Kidney (tissue), 14 donors: ENCODE data around the gene INPP5A. TPM values are rescaled to one million over a fixed set of nuclear protein-coding genes. Genes with fewer than 3 reads are reported as not detected.

Source experiments
- DNase-seq, 5 donors: peaks; one replicate each; pipeline ENCODE4 v3.0.0-alpha.2; 2013 to 2020
- FAIRE-seq: peaks from 2 replicates; lab custom pipeline; 2012; peaks lifted over from hg19 to GRCh38; lab: Jason Lieb, UNC
- H3K27ac ChIP-seq, 2 donors: one replicate each; pipeline ENCODE4 v1.7.0; 2013; ENCODE audit warnings: low read depth in 2 of 2, low read length in 2 of 2, inconsistent platforms in 1 of 2
- H3K27me3 ChIP-seq: one replicate; pipeline ENCODE4 v1.7.1; 2013; ENCODE audit warnings: low read length, inconsistent platforms; ENCODE audit not compliant: control insufficient read depth, insufficient read depth
- H3K36me3 ChIP-seq, 3 donors: one replicate each; pipeline versions ENCODE4 v1.7.0 to v1.7.1; 2013; ENCODE audit warnings: low read length in 3 of 3, control low read depth in 1 of 3, inconsistent platforms in 1 of 3; ENCODE audit not compliant: insufficient read depth in 3 of 3, control insufficient read depth in 2 of 3
- H3K4me1 ChIP-seq, 3 donors: one replicate each; pipeline versions ENCODE4 v1.7.0 to v1.7.1; 2013; ENCODE audit warnings: low read length in 3 of 3, inconsistent platforms in 1 of 3, low read depth in 1 of 3; ENCODE audit not compliant: control insufficient read depth in 2 of 3, insufficient read depth in 2 of 3
- H3K4me3 ChIP-seq, 3 donors: one replicate each; pipeline versions ENCODE4 v1.7.0 to v1.8.1; 2013; ENCODE audit warnings: low read length in 3 of 3, control low read depth in 1 of 3, inconsistent platforms in 1 of 3
- H3K9ac ChIP-seq, 3 donors: one replicate each; pipeline versions ENCODE4 v1.7.0 to v1.7.1; 2013; ENCODE audit warnings: low read length in 3 of 3, control low read depth in 1 of 3, inconsistent platforms in 1 of 3
- H3K9me3 ChIP-seq, 3 donors: one replicate each; pipeline versions ENCODE4 v1.7.0 to v1.7.1; 2013; ENCODE audit warnings: low read length in 3 of 3, control low read depth in 1 of 3, inconsistent platforms in 1 of 3; ENCODE audit not compliant: control insufficient read depth in 2 of 3, insufficient read depth in 1 of 3
- CTCF ChIP-seq: IDR thresholded peaks from 3 replicates; pipeline ENCODE4 v1.5.1; 2012; ENCODE audit warnings: mild to moderate bottlenecking, moderate library complexity, borderline replicate concordance; ENCODE audit not compliant: insufficient read depth; ENCODE audit errors: extremely low read depth
- intact Hi-C: fragments of 100-400 bp; cut with DNase I; formaldehyde crosslinking; loops from one replicate; pipeline ENCODE4 v1.11.1; 2022
- polyA plus RNA-seq: library from polyadenylated mRNA; stranded (reverse); fragments of 350-450 nt; fragmentation: Illumina TruSeq; extraction: RNeasy Lipid Tissue Mini Kit (QIAGEN cat#74804); gene quantifications from one replicate; pipeline ENCODE4 v1.2.3, GENCODE V29; 2014; ENCODE audit warnings: low read depth, low replicate concordance; ENCODE audit not compliant: insufficient read depth
- total RNA-seq: library from RNA; stranded (reverse); fragmentation: NEBNext Ultra II Directional; extraction: Animal tissue kit (Norgen Biotek cat#: 25700); gene quantifications from one replicate; pipeline ENCODE4 v1.2.1, GENCODE V29; 2021
- donor health status: control.
- donor health status: control.
- donor health status: control.
- donor health status: control.
- donor health status: control.
- donor health status: DM: yes; HTN: yes; CAD: no.
- donor health status: Normal renal cell carcinoma (clear cell type).

The INPP5A gene
- total and polyA plus RNA-seq, 2 donors from 2014 or later = 20.8 to 40.3 TPM

DNA sequence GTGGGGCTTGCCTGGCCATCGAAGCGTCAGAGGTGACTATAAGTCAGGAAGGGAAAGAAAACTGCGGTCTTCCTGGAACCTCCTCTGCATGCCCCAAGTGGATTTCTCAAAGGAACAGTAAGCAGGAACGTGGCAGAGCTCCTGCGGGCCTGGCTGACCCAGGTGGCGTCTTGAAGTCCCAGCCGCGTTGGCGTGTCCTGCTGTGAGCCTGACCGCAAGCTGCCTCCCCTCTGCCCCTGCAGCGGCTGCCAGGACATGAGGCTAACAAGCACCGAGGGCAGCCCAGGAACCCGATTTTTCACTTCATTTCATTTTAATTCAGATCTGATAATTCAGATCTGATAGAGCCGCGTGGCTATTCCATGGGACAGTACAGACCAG lies 193.0 kb downstream of the INPP5A start:
- H3K36me3 ChIP-seq = peaks cover 0 to 2% (median 0%) of the 10 kb centered on the region in 3 donors
- DNase-seq = no peak
- H3K9ac ChIP-seq = no peak overlapping the region
- no peak for FAIRE-seq
- TF ChIP-seq CTCF = no peak
- H3K9me3 ChIP-seq = no peaks in the 10 kb centered on the region
- H3K4me3 ChIP-seq = no peak overlapping the region
- intact Hi-C loops = no loop called here
- no peaks in the 10 kb centered on the region for H3K4me1 ChIP-seq
- H3K27ac ChIP-seq = no peak overlapping the region
- no peaks in the 10 kb centered on the region for H3K27me3 ChIP-seq

- Histone ChIP-seq H3K9ac (no peak overlapping the region), H3K36me3 (peaks cover 0 to 2% (median 0%) of the 10 kb centered on the region in 3 donors), H3K4me3 (no peak overlapping the region), H3K27me3 (no peaks in the 10 kb centered on the region), H3K4me1 (no peaks in the 10 kb centered on the region), H3K9me3 (no peaks in the 10 kb centered on the region), H3K27ac (no peak overlapping the region)
- DNase-seq = no peak
- no peak for TF ChIP-seq CTCF
- FAIRE-seq = no peak
- intact Hi-C loops = no loop called here
These were observed 194.9 kb downstream of the INPP5A start for GRCh38 chr10:132732518-132732917.

- H3K36me3 ChIP-seq = no peaks in the 10 kb centered on the region
- no peak for DNase-seq
- no peak overlapping the region for H3K27ac ChIP-seq
- FAIRE-seq = no peak
- H3K4me1 ChIP-seq = no peaks in the 10 kb centered on the region
- no peak overlapping the region for H3K9ac ChIP-seq
- H3K4me3 ChIP-seq = no peak overlapping the region
- no peaks in the 10 kb centered on the region for H3K27me3 ChIP-seq
- intact Hi-C loops = no loop called here
- H3K9me3 ChIP-seq = no peaks in the 10 kb centered on the region
- TF ChIP-seq CTCF = no peak
These were observed 196.3 kb downstream of the INPP5A start for GRCh38 chr10:132733926-132734325.

- Histone ChIP-seq H3K27ac (no peak overlapping the region), H3K4me1 (no peaks in the 10 kb centered on the region), H3K9me3 (no peaks in the 10 kb centered on the region), H3K36me3 (no peaks in the 10 kb centered on the region), H3K9ac (no peak overlapping the region), H3K27me3 (no peaks in the 10 kb centered on the region), H3K4me3 (no peak overlapping the region)
- DNase-seq (no peak), FAIRE-seq (no peak)
- intact Hi-C loops = no loop called here
- no peak for TF ChIP-seq CTCF
These were observed 197.8 kb downstream of the INPP5A start for GRCh38 chr10:132735341-132735775.
